SU-DHL-6 (cell line): ENCODE results near the gene GNAT3.

Source experiments
- H2AFZ ChIP-seq: fragments of 200-600 bp; sonication (generic); 2 replicates; pipeline ENCODE4 v1.6.1; 2014; ENCODE audit warnings: low read depth, mild to moderate bottlenecking, moderate library complexity, mixed read lengths, antibody characterized with exemption, low read length; ENCODE audit not compliant: severe bottlenecking
- H3F3A ChIP-seq: fragments of 200-600 bp; shearing (Covaris generic); 2 replicates; pipeline ENCODE4 v1.6.0; 2016; ENCODE audit warnings: antibody characterized with exemption, mild to moderate bottlenecking; ENCODE audit not compliant: insufficient read depth
- H3K27ac ChIP-seq: fragments of 200-600 bp; sonication (generic); 2 replicates; pipeline ENCODE4 v1.5.1; 2016; ENCODE audit warnings: low read depth, mild to moderate bottlenecking, low read length, moderate library complexity, mixed read lengths
- H3K27me3 ChIP-seq: fragments of 200-600 bp; sonication (generic), shearing (Covaris generic); 2 replicates; pipeline ENCODE4 v1.6.0; 2014; ENCODE audit warnings: mild to moderate bottlenecking, low read length
- H3K36me3 ChIP-seq: fragments of 200-600 bp; sonication (generic); 2 replicates; pipeline ENCODE4 v1.6.1; 2014; ENCODE audit warnings: mild to moderate bottlenecking, low read length, mixed read lengths
- H3K4me2 ChIP-seq: fragments of 300-600, 200-600 bp; shearing (Covaris generic), sonication (generic); 2 replicates; pipeline ENCODE4 v1.6.0; 2014; ENCODE audit warnings: low read length, low read depth, mild to moderate bottlenecking; ENCODE audit not compliant: poor library complexity, severe bottlenecking
- H3K4me3 ChIP-seq: fragments of 200-600 bp; sonication (generic); 2 replicates; pipeline ENCODE4 v1.5.1; 2014; ENCODE audit warnings: antibody characterized with exemption, low read length, mild to moderate bottlenecking, mixed read lengths; ENCODE audit not compliant: insufficient read depth, poor library complexity, severe bottlenecking
- H3K79me2 ChIP-seq: fragments of 200-600 bp; sonication (generic); 2 replicates; pipeline ENCODE4 v1.6.1; 2014; ENCODE audit warnings: mild to moderate bottlenecking, low read length, moderate library complexity; ENCODE audit not compliant: insufficient read depth
- H3K9ac ChIP-seq: fragments of 200-600 bp; sonication (generic); 2 replicates; pipeline ENCODE4 v1.7.0; 2014; ENCODE audit warnings: mild to moderate bottlenecking, low read length
- H3K9me2 ChIP-seq: fragments of 200-600 bp; sonication (generic); replicated peaks from 2 replicates; pipeline ENCODE4 v1.6.1; 2014; ENCODE audit warnings: low read length; ENCODE audit not compliant: insufficient read depth
- H3K9me3 ChIP-seq: fragments of 200-600 bp; sonication (generic); 2 replicates; pipeline ENCODE4 v1.6.1; 2014; ENCODE audit warnings: low read length, mixed read lengths; ENCODE audit not compliant: insufficient read depth
- H4K20me1 ChIP-seq: fragments of 200-600 bp; sonication (generic); 2 replicates; pipeline ENCODE4 v1.6.1; 2014; ENCODE audit warnings: low read depth, mild to moderate bottlenecking, antibody characterized with exemption, low read length, moderate library complexity, mixed read lengths
- EZH2phosphoT487 ChIP-seq: fragments of 200-600 bp; sonication (generic), shearing (Covaris generic); conservative IDR thresholded peaks from 2 replicates; pipeline ENCODE4 v1.6.1; 2018; ENCODE audit warnings: mild to moderate bottlenecking, antibody characterized with exemption, low read length, moderate library complexity, mixed read lengths
- TF ChIP-seq, protein P1 (sequence below): fragments of 200-600 bp; sonication (generic); IDR thresholded peaks from one replicate; pipeline ENCODE4 v1.5.1; 2017; ENCODE audit warnings: antibody characterized with exemption, mild to moderate bottlenecking, low read length, moderate library complexity; ENCODE audit not compliant: insufficient read depth, poor library complexity, severe bottlenecking

GNAT3 gene

DNA sequence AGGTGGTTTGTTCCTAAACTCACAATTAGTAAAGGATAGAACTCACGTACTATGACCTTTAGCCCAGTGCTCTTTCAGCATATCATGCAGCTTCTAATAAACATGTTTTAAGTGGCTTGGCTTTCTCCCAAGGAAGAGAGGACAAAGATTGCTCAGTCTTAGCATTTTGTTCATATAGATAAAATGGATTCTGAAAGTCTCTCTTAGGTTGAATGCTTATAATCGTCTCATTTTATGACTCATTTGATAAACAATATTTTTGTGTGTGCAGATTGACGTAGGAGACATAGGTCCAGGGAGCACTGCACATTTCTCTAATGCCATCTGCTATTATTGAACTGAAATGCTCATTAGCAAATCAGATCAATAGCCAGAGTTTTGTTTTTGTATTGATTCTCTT lies 44.8 kb downstream of the GNAT3 start:
- Histone ChIP-seq H3K9me3 (no peaks in the 10 kb centered on the region), H3K27me3 (no peaks in the 10 kb centered on the region), H3K79me2 (no peaks in the 10 kb centered on the region), H3F3A (no peaks in the 10 kb centered on the region), H4K20me1 (no peaks in the 10 kb centered on the region), H3K4me2 (no peak overlapping the region), H2AFZ (no peak overlapping the region), H3K9me2 (no peaks in the 10 kb centered on the region), H3K4me3 (no peak overlapping the region), H3K9ac (no peak overlapping the region), H3K27ac (no peak overlapping the region), H3K36me3 (no peaks in the 10 kb centered on the region)
- TF ChIP-seq, protein P1, sequence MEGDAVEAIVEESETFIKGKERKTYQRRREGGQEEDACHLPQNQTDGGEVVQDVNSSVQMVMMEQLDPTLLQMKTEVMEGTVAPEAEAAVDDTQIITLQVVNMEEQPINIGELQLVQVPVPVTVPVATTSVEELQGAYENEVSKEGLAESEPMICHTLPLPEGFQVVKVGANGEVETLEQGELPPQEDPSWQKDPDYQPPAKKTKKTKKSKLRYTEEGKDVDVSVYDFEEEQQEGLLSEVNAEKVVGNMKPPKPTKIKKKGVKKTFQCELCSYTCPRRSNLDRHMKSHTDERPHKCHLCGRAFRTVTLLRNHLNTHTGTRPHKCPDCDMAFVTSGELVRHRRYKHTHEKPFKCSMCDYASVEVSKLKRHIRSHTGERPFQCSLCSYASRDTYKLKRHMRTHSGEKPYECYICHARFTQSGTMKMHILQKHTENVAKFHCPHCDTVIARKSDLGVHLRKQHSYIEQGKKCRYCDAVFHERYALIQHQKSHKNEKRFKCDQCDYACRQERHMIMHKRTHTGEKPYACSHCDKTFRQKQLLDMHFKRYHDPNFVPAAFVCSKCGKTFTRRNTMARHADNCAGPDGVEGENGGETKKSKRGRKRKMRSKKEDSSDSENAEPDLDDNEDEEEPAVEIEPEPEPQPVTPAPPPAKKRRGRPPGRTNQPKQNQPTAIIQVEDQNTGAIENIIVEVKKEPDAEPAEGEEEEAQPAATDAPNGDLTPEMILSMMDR: no peak
- no peak for TF ChIP-seq EZH2phosphoT487

DNA sequence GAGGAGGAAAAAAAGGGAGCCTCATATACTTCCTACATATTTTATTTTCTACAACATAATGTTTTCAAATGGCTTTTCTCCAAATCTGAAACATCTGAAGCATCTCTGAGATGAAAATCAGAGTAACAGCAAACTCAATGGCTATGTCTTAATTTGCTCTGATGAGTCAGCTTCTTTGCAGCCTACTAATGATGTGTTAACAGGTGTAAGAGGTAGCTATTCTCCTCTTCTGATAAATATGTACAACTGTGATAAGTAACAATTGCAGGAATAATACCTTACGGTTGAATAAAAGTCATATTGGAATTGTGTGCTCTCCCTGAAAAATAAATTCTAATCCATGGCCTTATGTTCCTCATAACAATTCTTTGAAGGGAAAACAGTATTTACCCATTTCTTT lies 45.2 kb downstream of the GNAT3 start:
- Histone ChIP-seq H3K9me3 (no peaks in the 10 kb centered on the region), H3K4me3 (no peak overlapping the region), H4K20me1 (no peaks in the 10 kb centered on the region), H3K27ac (no peak overlapping the region), H3K27me3 (no peaks in the 10 kb centered on the region), H3K9ac (no peak overlapping the region), H3K4me2 (no peak overlapping the region), H3K9me2 (no peaks in the 10 kb centered on the region), H3K36me3 (no peaks in the 10 kb centered on the region), H3K79me2 (no peaks in the 10 kb centered on the region), H3F3A (no peaks in the 10 kb centered on the region), H2AFZ (no peak overlapping the region)
- TF ChIP-seq, protein P1: no peak
- TF ChIP-seq EZH2phosphoT487: no peak

DNA sequence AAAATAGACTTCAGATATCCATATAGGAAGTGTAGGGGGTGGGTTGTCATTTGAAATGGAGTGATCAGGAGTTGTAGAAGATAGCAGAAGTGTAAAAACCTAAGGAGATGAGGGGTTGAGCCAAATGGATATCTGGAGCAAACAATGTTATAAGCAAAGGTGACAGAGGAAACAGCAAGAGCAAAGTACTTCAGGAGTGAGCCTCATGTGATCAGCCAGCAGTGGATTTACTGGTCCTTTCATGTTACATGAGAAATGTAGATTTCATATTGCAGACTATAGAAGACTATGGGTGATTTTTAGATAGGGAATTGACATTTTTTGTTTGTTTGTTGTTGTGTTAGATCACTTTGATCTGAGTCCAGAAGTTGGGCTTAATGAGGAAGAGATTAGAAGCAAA lies 47.7 kb downstream of the GNAT3 start:
- H3K4me2 ChIP-seq: no peak overlapping the region
- no peak overlapping the region for H3K9ac ChIP-seq
- no peaks in the 10 kb centered on the region for H3K9me3 ChIP-seq
- H4K20me1 ChIP-seq: no peaks in the 10 kb centered on the region
- H3K79me2 ChIP-seq: no peaks in the 10 kb centered on the region
- H3F3A ChIP-seq: no peaks in the 10 kb centered on the region
- H2AFZ ChIP-seq: no peak overlapping the region
- H3K4me3 ChIP-seq: no peak overlapping the region
- no peaks in the 10 kb centered on the region for H3K9me2 ChIP-seq
- no peaks in the 10 kb centered on the region for H3K36me3 ChIP-seq
- H3K27me3 ChIP-seq: no peaks in the 10 kb centered on the region
- H3K27ac ChIP-seq: no peak overlapping the region
- TF ChIP-seq, protein P1: no peak
- TF ChIP-seq EZH2phosphoT487: no peak
